ENCODE results near the gene CTIF. TPM values are rescaled to one million over a fixed set of nuclear protein-coding genes. Genes with fewer than 3 reads are reported as not detected.
A peak's percentile ranks its signal among the peaks of the same experiment; 100 is the strongest.

CTIF gene
- total RNA-seq, 1 donor from 2014 or later: 48.5 TPM

DNA sequence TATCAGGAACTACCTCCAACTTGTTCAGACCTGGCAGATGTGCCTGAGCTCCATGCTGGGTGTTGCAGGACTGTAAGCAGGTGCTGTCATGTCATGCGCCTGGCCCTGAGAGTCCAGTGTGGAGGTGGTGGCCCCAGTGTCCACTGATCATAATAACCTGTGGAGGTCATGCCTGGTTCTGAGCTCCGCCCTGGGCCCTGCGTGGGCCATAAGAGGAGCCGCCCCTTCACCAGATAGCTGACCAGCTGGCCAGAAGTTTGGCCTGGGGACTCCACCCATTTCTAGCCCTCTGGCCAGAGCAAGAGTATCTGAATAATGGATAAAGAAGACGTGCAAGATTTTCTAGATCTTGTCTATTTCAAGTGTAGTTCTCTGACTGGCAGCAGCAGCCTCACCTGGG lies 72.4 kb downstream of the CTIF start:
- Mint-ChIP-seq H3K4me3 (no peak overlapping the region), H3K27ac (no peak overlapping the region), H3K36me3 (peaks cover 4% of the 10 kb centered on the region), H3K27me3 (no peaks in the 10 kb centered on the region), H3K4me1 (ENCODE audit: unreplicated experiment) (peaks cover 40% of the 10 kb centered on the region), H3K9me3 (no peaks in the 10 kb centered on the region)
- TF ChIP-seq, protein P1, sequence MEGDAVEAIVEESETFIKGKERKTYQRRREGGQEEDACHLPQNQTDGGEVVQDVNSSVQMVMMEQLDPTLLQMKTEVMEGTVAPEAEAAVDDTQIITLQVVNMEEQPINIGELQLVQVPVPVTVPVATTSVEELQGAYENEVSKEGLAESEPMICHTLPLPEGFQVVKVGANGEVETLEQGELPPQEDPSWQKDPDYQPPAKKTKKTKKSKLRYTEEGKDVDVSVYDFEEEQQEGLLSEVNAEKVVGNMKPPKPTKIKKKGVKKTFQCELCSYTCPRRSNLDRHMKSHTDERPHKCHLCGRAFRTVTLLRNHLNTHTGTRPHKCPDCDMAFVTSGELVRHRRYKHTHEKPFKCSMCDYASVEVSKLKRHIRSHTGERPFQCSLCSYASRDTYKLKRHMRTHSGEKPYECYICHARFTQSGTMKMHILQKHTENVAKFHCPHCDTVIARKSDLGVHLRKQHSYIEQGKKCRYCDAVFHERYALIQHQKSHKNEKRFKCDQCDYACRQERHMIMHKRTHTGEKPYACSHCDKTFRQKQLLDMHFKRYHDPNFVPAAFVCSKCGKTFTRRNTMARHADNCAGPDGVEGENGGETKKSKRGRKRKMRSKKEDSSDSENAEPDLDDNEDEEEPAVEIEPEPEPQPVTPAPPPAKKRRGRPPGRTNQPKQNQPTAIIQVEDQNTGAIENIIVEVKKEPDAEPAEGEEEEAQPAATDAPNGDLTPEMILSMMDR (conservative IDR thresholded peaks at IDR 0.05): no peak
- DNase-seq (ENCODE audit: extremely low spot score, unreplicated experiment): no peak

DNA sequence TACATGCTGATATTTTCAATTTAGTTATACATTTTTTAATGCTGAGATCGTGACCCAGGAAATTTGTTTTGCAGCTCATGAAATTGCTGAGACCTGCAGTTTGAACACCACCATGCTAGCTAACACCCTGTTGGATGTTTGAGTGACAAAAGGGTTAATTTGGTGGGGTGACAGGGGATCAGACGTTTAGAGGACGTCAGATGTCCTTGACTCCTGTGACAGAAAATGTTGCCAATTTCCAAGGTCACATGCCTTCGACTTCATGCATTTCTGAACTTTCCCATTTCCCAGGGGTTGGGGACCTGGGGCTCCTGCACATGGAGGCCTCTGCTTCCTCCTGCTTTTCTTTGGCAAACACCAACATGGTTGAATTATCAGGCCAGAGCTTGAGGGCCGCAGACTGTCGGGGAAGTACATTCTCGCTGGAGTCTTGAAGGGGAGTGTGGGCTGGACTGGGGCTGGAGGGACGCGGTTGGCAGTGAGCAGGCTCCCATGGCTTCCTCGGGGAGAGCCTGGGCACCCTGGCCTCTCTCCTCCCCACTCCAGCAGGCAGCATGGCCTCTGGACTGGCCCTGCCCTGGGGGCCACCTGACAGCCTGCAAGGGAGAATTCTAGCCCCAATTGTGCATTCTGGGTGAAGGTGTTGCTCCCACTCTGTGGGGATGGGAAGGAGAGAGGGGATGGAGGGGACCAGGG lies 73.1 kb downstream of the CTIF start:
- Mint-ChIP-seq H3K27ac (no peak overlapping the region), H3K27me3 (no peaks in the 10 kb centered on the region), H3K36me3 (peaks cover 4% of the 10 kb centered on the region), H3K9me3 (no peaks in the 10 kb centered on the region), H3K4me1 (ENCODE audit: unreplicated experiment) (peaks cover 47% of the 10 kb centered on the region), H3K4me3 (no peak overlapping the region)
- DNase-seq (ENCODE audit: extremely low spot score, unreplicated experiment): no peak
- TF ChIP-seq, protein P1 (conservative IDR thresholded peaks at IDR 0.05): no peak

DNA sequence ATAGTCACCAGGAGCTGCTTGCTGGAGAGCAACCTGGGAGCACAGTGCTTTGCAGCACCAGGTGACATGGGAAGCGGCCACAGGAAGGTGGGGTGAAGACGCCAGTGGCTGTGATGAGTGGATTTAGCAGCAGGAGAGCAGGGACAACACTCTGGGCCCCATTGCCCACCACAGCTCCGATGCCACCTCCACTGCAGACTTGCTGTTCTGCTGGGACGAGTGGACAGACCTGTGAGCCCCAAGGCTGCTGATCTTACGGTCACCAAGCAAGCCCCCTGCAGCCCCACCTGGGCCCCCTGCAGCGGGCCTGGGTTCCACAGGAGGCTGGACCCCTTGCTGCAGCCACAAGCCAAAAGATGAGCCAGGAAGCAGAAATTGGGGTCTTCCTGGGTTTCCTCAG lies 73.7 kb downstream of the CTIF start:
- Mint-ChIP-seq H3K27me3 (no peaks in the 10 kb centered on the region), H3K4me1 (ENCODE audit: unreplicated experiment) (peaks cover 45% of the 10 kb centered on the region), H3K36me3 (peaks cover 4% of the 10 kb centered on the region), H3K4me3 (no peak overlapping the region), H3K27ac (no peak overlapping the region), H3K9me3 (no peaks in the 10 kb centered on the region)
- TF ChIP-seq, protein P1 (conservative IDR thresholded peaks at IDR 0.05): no peak
- DNase-seq (ENCODE audit: extremely low spot score, unreplicated experiment): no peak

DNA sequence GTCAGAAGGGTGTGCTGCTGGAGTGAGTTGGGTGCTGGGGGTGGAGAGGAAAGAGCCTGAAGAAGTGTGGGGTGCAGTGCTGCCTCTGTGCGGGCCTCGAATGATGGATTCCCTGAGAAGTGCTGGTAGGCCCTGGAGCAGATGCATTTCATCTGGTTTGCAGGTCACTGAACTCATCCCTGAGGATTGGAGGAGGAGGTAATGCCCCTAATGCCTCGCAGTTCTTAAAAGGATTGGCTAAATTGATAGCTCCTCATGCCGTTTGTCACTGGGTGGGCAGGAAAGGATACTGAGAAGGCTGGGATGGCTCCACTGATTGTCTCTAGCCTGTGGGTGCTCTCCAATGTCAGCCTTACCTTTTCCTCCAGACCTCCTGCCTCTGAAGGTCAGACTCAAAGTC lies 74.1 kb downstream of the CTIF start:
- Mint-ChIP-seq H3K36me3 (peaks cover 4% of the 10 kb centered on the region), H3K27me3 (no peaks in the 10 kb centered on the region), H3K27ac (no peak overlapping the region), H3K4me3 (peak overlapping the region; percentile 31), H3K9me3 (no peaks in the 10 kb centered on the region), H3K4me1 (ENCODE audit: unreplicated experiment) (peaks cover 45% of the 10 kb centered on the region)
- DNase-seq (ENCODE audit: extremely low spot score, unreplicated experiment): no peak
- TF ChIP-seq, protein P1 (conservative IDR thresholded peaks at IDR 0.05): no peak

DNA sequence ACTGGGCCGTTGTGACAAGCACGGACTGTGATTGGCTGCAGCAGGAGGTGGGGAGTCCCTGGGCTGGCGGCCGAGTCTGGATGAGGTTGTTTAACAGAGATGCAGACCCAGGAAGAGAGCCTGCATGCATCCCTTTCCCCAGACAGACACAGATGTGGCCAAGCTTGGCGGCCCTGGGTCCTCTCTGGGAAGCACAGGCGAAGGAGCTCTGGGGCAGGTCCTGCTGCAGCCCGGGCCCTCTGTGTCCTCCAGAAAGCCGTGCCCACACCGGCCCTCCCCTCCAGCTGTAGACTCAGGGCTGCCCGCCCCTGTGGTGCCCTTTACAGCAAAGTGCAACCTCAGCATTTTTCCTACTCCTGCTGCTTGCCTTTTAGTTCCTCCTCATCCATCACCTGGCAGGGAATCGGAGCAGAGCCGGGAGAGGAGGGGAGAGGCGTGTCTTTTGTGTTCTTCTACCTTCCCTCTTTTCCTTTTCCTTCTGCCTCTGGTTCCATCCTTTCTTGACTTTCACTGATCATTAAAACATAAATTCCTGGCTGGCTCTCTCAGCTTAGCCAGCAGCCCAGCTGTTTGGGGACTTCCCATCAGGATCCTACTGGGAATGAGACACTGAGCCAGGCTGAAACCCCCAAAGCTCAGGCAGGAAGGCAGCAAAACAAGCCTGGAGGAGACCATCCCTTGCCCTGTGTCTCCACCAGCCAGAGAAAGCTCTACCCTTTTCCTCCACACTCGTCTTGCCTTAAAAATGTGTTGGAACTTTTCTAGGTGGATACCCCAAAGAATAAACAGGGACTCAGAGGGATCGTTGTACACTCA lies 75.0 kb downstream of the CTIF start:
- H3K36me3 Mint-ChIP-seq: peaks cover 7% of the 10 kb centered on the region
- peak overlapping the region; percentile 31 for H3K4me3 Mint-ChIP-seq
- H3K9me3 Mint-ChIP-seq: no peaks in the 10 kb centered on the region
- TF ChIP-seq, protein P1 (conservative IDR thresholded peaks at IDR 0.05): no peak
- DNase-seq (ENCODE audit: extremely low spot score, unreplicated experiment): no peak
- peaks cover 51% of the 10 kb centered on the region for H3K4me1 Mint-ChIP-seq (ENCODE audit: unreplicated experiment)
- H3K27ac Mint-ChIP-seq: peak overlapping the region; percentile 43
- H3K27me3 Mint-ChIP-seq: no peaks in the 10 kb centered on the region
